GM21723 (cell line): ENCODE measurements around the gene CTNNBL1.

Source experiments
- ATAC-seq: cut with Tn5 transposase; IDR thresholded peaks from one replicate; pipeline ENCODE4 v1.9.1; 2021; ENCODE audit warnings: mild to moderate bottlenecking, moderate library complexity; ENCODE audit not compliant: unreplicated experiment

Gene CTNNBL1

DNA sequence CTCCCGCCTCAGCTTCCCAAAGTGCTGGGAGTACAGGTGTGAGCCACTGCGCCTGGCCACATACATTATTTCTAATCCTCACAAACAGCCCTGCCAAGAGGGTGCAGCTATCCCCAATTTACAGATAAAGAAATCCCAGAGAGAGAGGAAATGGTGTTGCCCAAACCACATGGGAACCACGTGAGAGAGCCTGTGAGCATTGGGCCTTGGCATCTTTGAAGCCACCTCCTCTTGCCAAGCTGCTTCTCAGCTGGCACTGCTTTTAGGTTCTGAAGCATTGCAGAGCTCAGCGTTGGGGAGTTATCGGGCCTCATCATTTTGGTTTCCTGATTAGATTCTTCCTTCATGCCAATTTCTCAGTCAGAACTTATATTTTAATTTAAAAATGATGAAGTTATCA lies 80.3 kb downstream of the CTNNBL1 start:
- no peak for ATAC-seq

DNA sequence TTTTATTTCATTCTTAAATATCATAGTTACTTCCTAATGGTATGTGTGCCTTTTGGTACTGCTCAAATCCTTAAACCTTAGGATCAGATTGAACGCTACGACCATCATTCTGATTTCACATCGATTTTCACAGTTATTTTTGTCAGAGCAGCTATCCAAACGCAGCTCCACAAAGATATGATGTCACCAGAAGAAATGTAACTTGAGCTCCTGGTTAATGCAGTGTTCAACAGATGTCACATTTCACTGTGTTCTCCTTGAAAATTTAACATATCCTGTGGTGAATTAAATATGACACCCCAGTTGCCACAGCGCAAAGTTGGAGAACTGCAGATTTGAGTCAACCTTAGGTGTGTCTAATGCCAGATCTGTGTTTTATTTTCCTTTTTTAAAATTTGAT lies 81.4 kb downstream of the CTNNBL1 start:
- ATAC-seq: no peak

DNA sequence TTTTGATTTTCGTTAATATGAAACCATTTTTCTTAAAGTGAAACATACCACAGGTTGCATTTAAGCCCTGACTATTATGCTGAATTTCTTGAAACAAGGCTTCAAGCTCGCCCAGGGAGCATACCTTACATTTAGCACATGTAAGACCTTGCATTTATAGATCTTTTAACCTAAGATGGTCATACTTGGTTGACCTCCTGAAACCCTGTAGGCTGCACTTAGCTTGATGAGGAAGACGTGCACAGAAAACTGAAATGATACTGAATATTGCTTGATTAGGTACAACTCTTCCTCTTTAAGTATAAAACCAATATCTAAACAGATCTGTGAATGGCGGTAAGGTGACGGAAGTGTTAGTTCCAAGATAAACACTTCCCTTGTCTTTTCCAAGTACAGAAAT lies 82.2 kb downstream of the CTNNBL1 start:
- no peak for ATAC-seq

DNA sequence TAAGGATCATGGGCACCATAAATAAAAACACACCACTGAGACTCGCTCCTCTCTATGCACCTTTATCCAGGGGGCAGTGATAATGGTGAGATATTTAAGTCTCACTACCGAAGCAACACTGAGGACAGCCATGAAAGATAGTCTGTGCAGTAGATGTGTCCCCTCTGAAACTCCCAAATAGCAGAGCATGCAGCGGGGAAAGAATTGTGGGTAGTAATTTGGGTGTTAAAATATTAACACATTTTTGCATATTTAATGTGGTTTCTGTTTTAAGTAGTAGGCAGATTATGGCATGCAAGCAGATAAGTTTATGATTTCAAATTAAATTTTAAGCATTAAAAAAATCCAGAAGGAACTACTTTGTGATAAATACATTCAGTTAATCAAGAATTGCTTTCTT lies 82.7 kb downstream of the CTNNBL1 start:
- no peak for ATAC-seq

DNA sequence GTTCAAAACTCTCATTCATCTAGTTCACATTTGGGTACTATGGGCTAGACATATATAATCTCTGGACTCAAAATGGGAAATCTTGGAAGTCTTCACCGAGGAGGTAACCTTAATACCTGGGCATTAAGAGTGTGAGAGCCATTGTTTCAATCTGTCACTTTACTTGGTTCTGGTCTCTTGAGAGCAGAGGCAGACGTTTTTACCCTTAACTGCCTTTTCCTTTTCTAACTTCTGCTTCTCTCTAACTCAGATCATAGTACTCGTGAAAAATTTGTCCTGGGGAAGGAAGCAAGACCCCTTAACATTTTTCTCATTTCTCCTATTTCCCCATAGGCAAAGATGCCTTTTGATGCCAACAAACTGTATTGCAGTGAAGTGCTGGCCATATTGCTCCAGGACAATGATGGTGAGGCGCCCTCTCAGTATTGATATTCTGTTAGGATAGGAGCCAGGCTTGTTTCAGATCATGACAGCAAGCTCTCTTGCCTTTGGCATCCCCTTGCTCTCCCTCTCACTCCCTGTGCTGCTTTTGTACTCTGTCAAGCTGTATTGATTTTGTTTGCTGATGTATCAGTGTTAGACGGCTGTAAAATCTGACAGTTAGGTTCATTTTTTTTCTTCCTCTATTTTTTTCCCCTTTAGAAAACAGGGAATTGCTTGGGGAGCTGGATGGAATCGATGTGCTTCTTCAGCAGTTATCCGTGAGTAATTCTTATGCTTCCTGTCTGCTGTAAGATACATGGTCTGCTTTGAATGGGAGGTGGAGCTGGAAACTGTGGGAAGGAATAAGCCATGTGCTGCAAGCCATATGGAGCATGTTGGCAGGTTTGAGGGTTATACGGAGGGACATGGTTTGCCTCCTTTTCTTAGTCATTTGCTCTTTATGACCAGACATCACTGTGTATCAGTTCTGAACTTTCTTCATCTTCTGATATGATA lies 83.5 kb downstream of the CTNNBL1 start:
- ATAC-seq: no peak

- ATAC-seq: no peak
These were observed 84.3 kb downstream of the CTNNBL1 start for GRCh38 chr20:37777988-37778659.

DNA sequence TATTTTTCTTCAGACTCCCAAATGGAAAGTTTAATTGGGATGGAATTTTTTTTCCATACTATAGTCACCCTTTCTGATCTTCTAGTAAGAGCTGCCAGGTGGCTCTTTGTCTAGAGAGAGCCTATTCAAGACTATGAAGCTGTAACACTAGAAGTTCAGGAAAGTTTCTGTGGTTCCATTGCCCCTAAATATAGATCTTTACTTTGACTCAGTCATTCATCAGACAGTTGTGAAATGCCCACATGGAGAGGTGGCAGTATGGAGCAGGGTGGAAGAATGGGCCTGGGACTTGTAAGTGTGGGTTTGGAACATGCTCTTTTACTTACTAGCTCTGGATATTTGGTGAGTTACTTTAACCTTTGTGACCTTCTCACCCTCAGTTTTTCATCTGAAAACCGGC lies 87.8 kb downstream of the CTNNBL1 start:
- no peak for ATAC-seq

GRCh38 chr20:37786043-37786442 lies 92.2 kb downstream of the CTNNBL1 start:
- ATAC-seq: no peak

DNA sequence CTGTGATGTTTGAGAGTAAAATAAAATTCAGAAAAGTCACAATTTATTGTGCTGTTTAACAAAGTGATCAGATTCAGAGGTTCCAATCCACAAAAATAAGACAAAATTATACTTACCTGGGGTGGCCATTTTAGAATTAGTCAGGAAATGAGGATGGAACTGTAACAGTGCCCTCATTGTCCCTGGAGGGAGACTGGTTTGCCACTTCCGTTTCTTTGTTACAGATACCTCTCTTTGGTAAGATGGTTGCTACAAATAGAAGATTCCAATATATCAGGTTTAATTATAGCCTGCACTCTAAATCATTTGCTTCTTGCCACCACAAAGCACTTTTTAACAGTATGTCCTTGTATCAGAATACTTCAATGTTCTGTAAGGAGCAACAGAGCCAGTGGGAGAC lies 95.6 kb downstream of the CTNNBL1 start:
- ATAC-seq: no peak

DNA sequence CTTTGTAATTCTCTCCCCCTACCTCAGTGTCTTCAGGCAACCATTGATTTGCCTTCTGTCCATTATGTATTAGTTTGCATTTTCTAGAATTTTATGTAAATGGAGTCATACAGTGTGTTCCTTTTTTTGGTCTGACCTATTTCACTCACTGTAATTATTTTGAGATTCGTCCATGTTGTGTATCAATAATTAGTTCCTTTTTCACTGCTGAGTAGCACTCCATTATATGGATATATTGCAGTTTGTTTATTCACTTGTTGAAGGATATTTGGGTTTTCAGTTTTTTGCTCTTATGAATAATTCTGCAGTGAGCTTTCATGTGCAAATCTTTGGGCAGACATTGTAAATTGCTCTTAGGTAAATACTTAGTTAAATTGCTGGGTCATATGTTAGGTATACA lies 97.1 kb downstream of the CTNNBL1 start:
- no peak for ATAC-seq

DNA sequence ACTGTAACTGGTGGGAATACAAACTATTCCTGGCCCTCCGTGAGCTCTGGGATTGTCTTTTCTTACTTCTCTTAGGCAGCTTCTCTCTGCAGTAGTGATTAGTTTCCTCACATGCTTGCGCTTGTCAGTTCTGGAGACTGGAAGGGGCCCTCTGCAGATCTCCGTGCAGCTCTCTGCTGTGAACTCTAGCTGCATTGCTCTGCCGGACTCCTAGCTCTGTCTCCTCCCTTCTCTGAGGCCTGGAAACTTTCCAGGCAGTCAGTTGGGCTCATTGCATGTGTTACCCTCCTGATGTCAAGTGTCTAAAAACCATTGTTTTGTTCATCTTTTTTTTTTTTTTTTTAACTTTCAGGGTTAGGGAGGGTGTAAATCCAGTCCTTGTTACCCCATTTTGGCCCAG lies 102.3 kb downstream of the CTNNBL1 start:
- ATAC-seq: no peak

- no peak for ATAC-seq
These were observed 102.9 kb downstream of the CTNNBL1 start for GRCh38 chr20:37796733-37797132.

- ATAC-seq: no peak
These were observed 103.9 kb downstream of the CTNNBL1 start for GRCh38 chr20:37797669-37798175.

- no peak for ATAC-seq
These were observed 104.5 kb downstream of the CTNNBL1 start for GRCh38 chr20:37798312-37798711.

GRCh38 chr20:37800618-37801017 lies 106.8 kb downstream of the CTNNBL1 start:
- no peak for ATAC-seq

- ATAC-seq: no peak
These were observed 108.1 kb downstream of the CTNNBL1 start for GRCh38 chr20:37801921-37802320.

- peak; percentile 68 for ATAC-seq
These were observed 109.8 kb downstream of the CTNNBL1 start for GRCh38 chr20:37803438-37804307.

DNA sequence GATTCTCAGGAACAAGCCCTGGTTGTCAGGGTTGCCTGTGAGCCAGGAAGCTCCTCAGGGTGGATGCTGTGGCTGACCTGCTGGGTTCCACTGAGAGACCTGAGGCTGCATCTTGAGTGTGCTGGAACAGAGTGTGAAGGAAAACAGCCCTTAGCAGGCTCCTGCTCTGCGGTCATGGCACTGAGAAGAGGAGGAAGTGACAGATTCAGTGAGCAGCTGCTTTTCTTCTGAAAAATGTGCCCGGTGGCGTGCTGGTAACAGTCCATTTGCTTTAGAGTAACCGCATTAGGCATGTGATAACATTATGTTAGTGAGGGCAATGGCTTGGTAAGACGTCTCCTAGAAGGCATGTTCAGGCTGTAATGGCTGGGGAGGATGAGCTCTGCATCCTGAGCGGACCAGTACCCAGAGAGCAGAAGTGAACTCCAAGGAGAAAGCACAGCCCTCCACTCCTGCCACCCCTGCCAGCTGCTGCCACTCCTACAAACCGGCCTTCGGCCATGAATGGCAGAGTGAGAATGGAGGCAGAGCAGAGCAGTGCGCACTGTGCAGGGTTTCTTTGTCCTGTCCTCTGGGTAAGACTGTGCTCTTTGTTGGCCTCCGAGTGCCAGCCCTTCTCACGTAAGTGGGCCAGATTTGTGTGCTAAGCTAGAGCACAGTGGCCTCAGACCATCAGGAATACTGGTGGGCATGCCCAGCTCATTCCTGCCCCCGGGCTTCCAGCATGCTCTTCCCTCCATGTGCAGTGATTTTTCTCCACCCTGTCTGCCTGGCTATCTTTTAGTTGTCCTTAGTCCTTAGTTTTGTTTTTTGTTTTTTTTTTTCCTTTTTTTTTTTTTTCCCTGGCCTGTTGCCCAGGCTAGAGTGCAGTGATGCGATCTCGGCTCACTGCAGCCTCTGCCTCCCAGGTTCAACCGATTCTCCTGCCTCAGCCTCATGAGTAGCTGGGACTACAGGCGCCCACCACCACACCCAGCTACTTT lies 111.0 kb downstream of the CTNNBL1 start:
- peak; percentile 75 for ATAC-seq

DNA sequence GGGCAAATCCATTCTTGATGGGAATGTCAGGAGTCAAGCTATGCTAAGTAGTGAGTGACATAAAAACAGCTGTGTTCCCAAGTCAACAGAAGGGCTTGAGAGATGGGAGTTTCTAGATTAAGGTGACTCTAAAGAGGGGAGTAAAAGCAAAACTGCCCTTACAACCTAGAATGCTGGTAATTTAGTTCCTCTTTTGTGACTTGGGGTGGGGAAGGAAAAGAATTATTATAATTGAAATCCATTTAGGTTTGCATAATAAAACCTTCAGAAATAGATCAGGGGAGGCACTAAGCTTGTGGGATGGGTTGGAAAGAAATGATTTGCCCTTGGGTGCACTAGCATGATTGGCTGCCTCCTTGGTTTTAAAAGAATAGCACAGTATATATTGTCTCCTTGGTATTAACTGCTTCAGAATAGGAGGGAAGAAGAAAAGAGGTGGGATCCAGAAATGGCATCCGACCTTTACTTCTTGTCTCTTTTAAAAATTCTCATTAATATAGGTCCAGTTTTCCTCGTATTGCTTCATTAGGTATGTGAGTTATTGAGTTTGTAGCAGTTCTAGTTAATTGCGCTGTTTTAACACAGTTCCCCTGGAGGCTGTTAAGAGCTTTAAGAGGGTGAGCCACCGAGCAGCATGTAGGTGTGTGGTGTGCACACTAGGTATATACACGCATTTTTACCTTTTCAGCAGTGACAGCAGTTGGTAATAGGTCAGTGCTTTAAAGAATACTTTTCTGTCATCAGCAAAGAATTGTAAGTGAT lies 113.8 kb downstream of the CTNNBL1 start:
- no peak for ATAC-seq
